ENCODE measurements around the gene IL10RA. TPM values are rescaled to one million over a fixed set of nuclear protein-coding genes. Genes with fewer than 3 reads are reported as not detected.
"Not testable (repeated sequence)": the region's sequence is repeated elsewhere in the genome, so short reads cannot be mapped to it uniquely, and the experiment has no call there.

IL10RA gene
- total RNA-seq (2014; rRNA removed; shearing (Covaris generic)) = 0.04 TPM in 1 of 2 replicates, not detected in the other

- DNase-seq (ENCODE audit: low spot score) = no peak
Observed at GRCh38 chr11:117985953-117986887, at the start of gene IL10RA. TSS of gene IL10RA (plus strand) at chr11:117986394. CDS start at chr11:117986468, 74 bp downstream.

- DNase-seq (ENCODE audit: low spot score) = no peak
Observed at GRCh38 chr11:117936973-117937372, 49.2 kb upstream of the IL10RA start.

GRCh38 chr11:117940736-117941135, 45.5 kb upstream of the IL10RA start:
- no peak for DNase-seq (ENCODE audit: low spot score)

GRCh38 chr11:117941163-117941707, 45.0 kb upstream of the IL10RA start:
- no peak for DNase-seq (ENCODE audit: low spot score)

GRCh38 chr11:117941976-117942654, 44.1 kb upstream of the IL10RA start:
- DNase-seq (ENCODE audit: low spot score) = no peak

- DNase-seq (ENCODE audit: low spot score) = no peak
Observed at GRCh38 chr11:117944554-117944953, 41.6 kb upstream of the IL10RA start.

- no peak for DNase-seq (ENCODE audit: low spot score)
Observed at GRCh38 chr11:117945047-117945810, 41.0 kb upstream of the IL10RA start.

- DNase-seq (ENCODE audit: low spot score) = no peak
Observed at GRCh38 chr11:117946156-117946841, 39.9 kb upstream of the IL10RA start.

- peak; percentile 89 for DNase-seq (ENCODE audit: low spot score)
Observed at GRCh38 chr11:117946842-117947526, 39.2 kb upstream of the IL10RA start.

GRCh38 chr11:117947751-117948150, 38.4 kb upstream of the IL10RA start:
- DNase-seq (ENCODE audit: low spot score) = not testable (repeated sequence)

- DNase-seq (ENCODE audit: low spot score) = not testable (repeated sequence)
Observed at GRCh38 chr11:117948466-117948865, 37.7 kb upstream of the IL10RA start.

GRCh38 chr11:117949062-117949461, 37.1 kb upstream of the IL10RA start:
- no peak for DNase-seq (ENCODE audit: low spot score)

GRCh38 chr11:117950301-117950700, 35.9 kb upstream of the IL10RA start:
- no peak for DNase-seq (ENCODE audit: low spot score)

GRCh38 chr11:117950993-117951961, 34.9 kb upstream of the IL10RA start:
- no peak for DNase-seq (ENCODE audit: low spot score)

- DNase-seq (ENCODE audit: low spot score) = no peak
Observed at GRCh38 chr11:117953024-117953671, 33.0 kb upstream of the IL10RA start.

- DNase-seq (ENCODE audit: low spot score) = no peak
Observed at GRCh38 chr11:117958949-117959348, 27.2 kb upstream of the IL10RA start.

GRCh38 chr11:117959438-117960149, 26.6 kb upstream of the IL10RA start:
- DNase-seq (ENCODE audit: low spot score) = no peak

- no peak for DNase-seq (ENCODE audit: low spot score)
Observed at GRCh38 chr11:117960406-117960805, 25.8 kb upstream of the IL10RA start.

Data from H4 (cell line).